ENCODE data around the gene PEPD. TPM values are rescaled to one million over a fixed set of nuclear protein-coding genes. Genes with fewer than 3 reads are reported as not detected.

The PEPD gene
- 82.6 TPM for polyA plus RNA-seq (2013, experiment 1 of 2)
- polyA plus RNA-seq (2013, experiment 2 of 2): 84.1 TPM

DNA sequence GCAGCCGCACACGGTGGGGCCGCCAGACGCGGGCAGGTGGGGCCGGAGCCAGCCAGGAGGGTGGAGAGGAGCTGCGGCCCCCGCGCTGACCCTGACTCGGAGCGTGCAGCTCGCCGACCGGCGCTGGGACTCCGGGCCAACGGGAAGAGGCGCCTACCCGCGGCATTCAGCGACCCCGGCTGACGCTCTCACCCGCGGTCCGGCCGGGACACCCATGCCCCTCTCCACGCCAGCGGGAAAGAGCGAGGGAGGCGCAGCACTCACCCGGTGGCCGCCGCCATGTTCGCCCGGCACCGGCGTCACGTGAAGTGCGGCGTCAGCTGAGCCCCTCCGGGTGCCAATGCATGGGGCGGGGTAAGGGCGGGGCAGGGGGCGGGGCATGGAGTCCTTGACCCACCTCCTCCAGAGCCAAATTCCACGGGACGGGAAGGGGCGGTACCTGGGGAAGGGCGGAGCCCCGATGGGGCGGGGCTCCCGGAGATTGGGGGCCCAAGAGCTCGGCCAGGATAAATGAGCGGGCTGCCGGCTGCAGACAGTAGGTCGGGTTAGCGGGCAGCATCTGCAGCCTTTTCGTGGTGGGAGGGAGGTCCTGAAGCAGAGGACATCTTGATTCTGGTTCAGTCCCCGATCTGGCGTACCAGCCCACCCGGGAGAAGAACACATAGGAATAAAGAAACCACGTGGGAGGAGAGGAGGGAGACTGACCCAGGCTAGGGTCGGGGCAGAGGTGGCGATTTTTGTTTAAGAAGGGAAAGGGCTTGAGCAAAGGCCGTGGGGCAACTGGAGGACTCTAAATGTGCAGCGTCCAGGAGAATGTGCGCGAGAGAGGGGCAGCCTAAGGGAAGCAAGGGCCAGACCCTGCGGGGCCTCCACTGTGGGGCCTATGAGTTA, at the start of gene PEPD:
TSS of gene PEPD (minus strand) at position 312 of the 891 bp plus-strand sequence. CDS start at position 281, 31 bp downstream.
- peaks cover 15% of the 10 kb centered on the region for H3K4me1 ChIP-seq (ENCODE audit: control insufficient read depth, insufficient read depth, low read depth, low read length)
- H2BK15ac ChIP-seq (ENCODE audit: low read depth, poor library complexity, severe bottlenecking): peak within 1 kb of the TSS; percentile 55
- peak within 1 kb of the TSS; percentile 71 for H4K91ac ChIP-seq (ENCODE audit: low read length)
- peak within 1 kb of the TSS; percentile 91 to 98 for H3K4me3 ChIP-seq (ENCODE audit: insufficient read depth in 1 of 2, low read depth in 1 of 2, low read length in 2 of 2)
- peak within 1 kb of the TSS; percentile 94 for H4K8ac ChIP-seq (ENCODE audit: low read length)
- peaks cover 10 to 18% of the 10 kb centered on the region in 2 experiments for H3K27me3 ChIP-seq (ENCODE audit: control insufficient read depth in 1 of 2, insufficient read depth in 1 of 2, low read length in 2 of 2)
- peak within 1 kb of the TSS; percentile 86 to 87 for H3K4ac ChIP-seq (ENCODE audit: low read depth in 1 of 2, low read length in 2 of 2)
- H3K18ac ChIP-seq (ENCODE audit: low read depth in 1 of 2, low read length in 2 of 2): peak within 1 kb of the TSS; percentile 94 to 97
- peaks cover 34% of the 10 kb centered on the region for H3K79me1 ChIP-seq (replicated peaks; ENCODE audit: low read length, poor library complexity, severe bottlenecking)
- no peaks in the 10 kb centered on the region for H3K36me3 ChIP-seq (ENCODE audit: control insufficient read depth in 1 of 2, insufficient read depth in 2 of 2, low read depth in 1 of 2, low read length in 2 of 2)
- H3K9me3 ChIP-seq (ENCODE audit: control insufficient read depth, low read length): no peaks in the 10 kb centered on the region
- 7% methylated on average over 58 of the region's 69 CpGs for WGBS
- peak within 1 kb of the TSS in 1 of 2 experiments; percentile 96 for H3K14ac ChIP-seq (ENCODE audit: low read length in 2 of 2)
- no peak within 1 kb of the TSS for H2BK120ac ChIP-seq (ENCODE audit: low read depth, low read length)
- peak within 1 kb of the TSS; percentile 73 for H3K4me2 ChIP-seq (ENCODE audit: low read length, poor library complexity, severe bottlenecking)
- peak within 1 kb of the TSS in 1 of 2 experiments; percentile 68 for H2BK12ac ChIP-seq (ENCODE audit: low read length in 2 of 2)
- no peak within 1 kb of the TSS for H3K27ac ChIP-seq (ENCODE audit: low read length, poor library complexity, severe bottlenecking)
- H2BK5ac ChIP-seq (ENCODE audit: low read depth, low read length, poor library complexity, severe bottlenecking): no peak within 1 kb of the TSS
- peak; percentile 87 for DNase-seq
- peak within 1 kb of the TSS; percentile 92 for H3K9ac ChIP-seq (ENCODE audit: low read length)
- peak within 1 kb of the TSS in 1 of 2 experiments; percentile 68 for H3K23ac ChIP-seq (ENCODE audit: low read length in 2 of 2)
- H2AK5ac ChIP-seq (ENCODE audit: low read length, severe bottlenecking): no peak within 1 kb of the TSS
- peak within 1 kb of the TSS; percentile 86 for H2AFZ ChIP-seq (ENCODE audit: low read depth, low read length)

DNA sequence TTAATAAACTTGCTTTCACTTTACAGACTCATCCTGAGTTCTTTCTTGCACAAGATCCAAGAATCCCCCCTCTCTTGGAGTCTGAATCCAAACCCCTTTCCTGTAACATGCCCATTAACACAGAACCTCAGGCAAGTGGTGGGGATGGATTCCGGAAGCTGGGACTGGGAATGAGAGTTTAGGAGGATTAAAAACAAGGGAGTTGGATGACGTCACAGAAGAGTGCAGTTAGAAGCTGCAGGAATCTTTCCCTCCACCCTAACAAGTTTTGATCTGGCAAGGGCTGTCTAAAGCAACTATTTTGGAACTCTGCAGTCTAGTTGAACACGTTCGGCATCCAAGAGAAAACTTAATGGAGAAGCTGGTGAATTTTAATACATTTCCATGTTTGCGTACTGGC, 48.2 kb upstream of the PEPD start:
- H3K9ac ChIP-seq (ENCODE audit: low read length): no peak overlapping the region
- no peak overlapping the region for H3K27ac ChIP-seq (ENCODE audit: low read length, poor library complexity, severe bottlenecking)
- H3K4me1 ChIP-seq (ENCODE audit: control insufficient read depth, insufficient read depth, low read depth, low read length): no peaks in the 10 kb centered on the region
- H2AK5ac ChIP-seq (ENCODE audit: low read length, severe bottlenecking): no peak overlapping the region
- peaks cover 0 to 27% of the 10 kb centered on the region in 2 experiments for H3K27me3 ChIP-seq (ENCODE audit: control insufficient read depth in 1 of 2, insufficient read depth in 1 of 2, low read length in 2 of 2)
- no peaks in the 10 kb centered on the region for H3K79me1 ChIP-seq (replicated peaks; ENCODE audit: low read length, poor library complexity, severe bottlenecking)
- H3K4me2 ChIP-seq (ENCODE audit: low read length, poor library complexity, severe bottlenecking): no peak overlapping the region
- no peak overlapping the region for H4K91ac ChIP-seq (ENCODE audit: low read length)
- H2BK12ac ChIP-seq (ENCODE audit: low read length in 2 of 2): no peak overlapping the region
- H3K23ac ChIP-seq (ENCODE audit: low read length in 2 of 2): no peak overlapping the region
- H3K36me3 ChIP-seq (ENCODE audit: control insufficient read depth in 1 of 2, insufficient read depth in 2 of 2, low read depth in 1 of 2, low read length in 2 of 2): no peaks in the 10 kb centered on the region
- no peak overlapping the region for H2AFZ ChIP-seq (ENCODE audit: low read depth, low read length)
- H3K14ac ChIP-seq (ENCODE audit: low read length in 2 of 2): no peak overlapping the region
- no peak overlapping the region for H2BK15ac ChIP-seq (ENCODE audit: low read depth, poor library complexity, severe bottlenecking)
- H3K4me3 ChIP-seq (ENCODE audit: insufficient read depth in 1 of 2, low read depth in 1 of 2, low read length in 2 of 2): no peak overlapping the region
- no peak overlapping the region for H2BK5ac ChIP-seq (ENCODE audit: low read depth, low read length, poor library complexity, severe bottlenecking)
- peaks cover 12% of the 10 kb centered on the region for H3K9me3 ChIP-seq (ENCODE audit: control insufficient read depth, low read length)
- no peak for DNase-seq
- H3K4ac ChIP-seq (ENCODE audit: low read depth in 1 of 2, low read length in 2 of 2): no peak overlapping the region
- H3K18ac ChIP-seq (ENCODE audit: low read depth in 1 of 2, low read length in 2 of 2): no peak overlapping the region
- H2BK120ac ChIP-seq (ENCODE audit: low read depth, low read length): no peak overlapping the region
- 81% methylated on average over 5 of the region's 5 CpGs for WGBS
- no peak overlapping the region for H4K8ac ChIP-seq (ENCODE audit: low read length)

DNA sequence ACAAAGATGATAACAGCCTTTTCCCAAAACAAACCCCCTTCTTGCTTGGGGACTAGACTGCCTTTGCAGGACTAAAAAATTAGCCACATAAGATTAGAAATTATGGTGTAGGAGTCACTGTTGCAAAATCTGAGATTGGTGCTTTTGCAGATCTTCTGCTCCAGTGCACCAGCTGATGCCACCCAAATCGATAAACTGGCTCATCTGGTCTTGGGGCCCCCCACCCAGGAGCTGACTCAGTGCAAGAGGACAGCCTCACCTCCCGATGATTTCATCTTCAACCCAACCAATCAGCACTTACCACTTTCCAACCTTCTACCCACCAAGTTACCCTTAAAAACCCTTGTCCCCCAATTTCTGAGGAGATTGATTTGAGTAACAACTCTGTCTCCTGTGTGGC, 47.1 kb upstream of the PEPD start:
- 83% methylated on average over 2 of the region's 2 CpGs for WGBS
- no peak overlapping the region for H3K27ac ChIP-seq (ENCODE audit: low read length, poor library complexity, severe bottlenecking)
- DNase-seq: no peak
- H3K18ac ChIP-seq (ENCODE audit: low read depth in 1 of 2, low read length in 2 of 2): no peak overlapping the region
- H3K4me1 ChIP-seq (ENCODE audit: control insufficient read depth, insufficient read depth, low read depth, low read length): no peaks in the 10 kb centered on the region
- H3K14ac ChIP-seq (ENCODE audit: low read length in 2 of 2): no peak overlapping the region
- peaks cover 0 to 29% of the 10 kb centered on the region in 2 experiments for H3K27me3 ChIP-seq (ENCODE audit: control insufficient read depth in 1 of 2, insufficient read depth in 1 of 2, low read length in 2 of 2)
- H4K8ac ChIP-seq (ENCODE audit: low read length): no peak overlapping the region
- H2AFZ ChIP-seq (ENCODE audit: low read depth, low read length): no peak overlapping the region
- peaks cover 1% of the 10 kb centered on the region for H3K9me3 ChIP-seq (ENCODE audit: control insufficient read depth, low read length)
- H4K91ac ChIP-seq (ENCODE audit: low read length): no peak overlapping the region
- H3K79me1 ChIP-seq (replicated peaks; ENCODE audit: low read length, poor library complexity, severe bottlenecking): no peaks in the 10 kb centered on the region
- H2BK120ac ChIP-seq (ENCODE audit: low read depth, low read length): no peak overlapping the region
- H2BK15ac ChIP-seq (ENCODE audit: low read depth, poor library complexity, severe bottlenecking): no peak overlapping the region
- no peak overlapping the region for H2BK5ac ChIP-seq (ENCODE audit: low read depth, low read length, poor library complexity, severe bottlenecking)
- H3K9ac ChIP-seq (ENCODE audit: low read length): no peak overlapping the region
- H3K23ac ChIP-seq (ENCODE audit: low read length in 2 of 2): no peak overlapping the region
- no peak overlapping the region for H2AK5ac ChIP-seq (ENCODE audit: low read length, severe bottlenecking)
- no peak overlapping the region for H3K4ac ChIP-seq (ENCODE audit: low read depth in 1 of 2, low read length in 2 of 2)
- H3K4me2 ChIP-seq (ENCODE audit: low read length, poor library complexity, severe bottlenecking): no peak overlapping the region
- no peak overlapping the region for H2BK12ac ChIP-seq (ENCODE audit: low read length in 2 of 2)
- no peaks in the 10 kb centered on the region for H3K36me3 ChIP-seq (ENCODE audit: control insufficient read depth in 1 of 2, insufficient read depth in 2 of 2, low read depth in 1 of 2, low read length in 2 of 2)
- no peak overlapping the region for H3K4me3 ChIP-seq (ENCODE audit: insufficient read depth in 1 of 2, low read depth in 1 of 2, low read length in 2 of 2)

DNA sequence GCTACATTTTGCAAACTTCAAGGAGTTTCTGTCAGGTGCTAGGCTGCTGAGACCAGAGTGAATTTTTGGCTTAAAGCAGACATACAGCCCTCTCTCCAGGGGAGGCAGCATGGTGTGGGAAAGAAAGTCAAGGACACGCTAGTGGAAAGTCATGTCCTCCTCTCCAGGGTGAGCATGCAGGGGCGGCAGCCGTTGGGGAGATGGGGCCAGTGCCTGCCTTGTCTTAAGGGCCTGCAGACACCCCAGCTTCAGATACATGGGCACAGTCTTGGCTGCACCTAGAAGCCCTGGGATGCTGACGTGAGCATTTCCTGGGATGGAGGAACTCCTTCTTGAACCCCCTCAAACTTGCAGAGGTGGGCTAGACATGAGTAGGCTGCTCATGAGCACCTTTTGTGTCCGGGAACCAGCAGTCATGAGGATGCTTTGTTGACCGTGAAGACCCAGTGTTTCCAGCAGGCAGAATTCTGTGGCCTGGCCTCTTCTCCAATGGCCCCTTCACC, 43.3 kb upstream of the PEPD start:
- no peak overlapping the region for H2BK12ac ChIP-seq (ENCODE audit: low read length in 2 of 2)
- no peak overlapping the region for H3K18ac ChIP-seq (ENCODE audit: low read depth in 1 of 2, low read length in 2 of 2)
- 65% methylated on average over 6 of the region's 6 CpGs for WGBS

More for the DNA sequence above, 43.3 kb upstream of the PEPD start:
- Histone ChIP-seq H3K4ac (ENCODE audit: low read depth in 1 of 2, low read length in 2 of 2) (no peak overlapping the region), H2BK120ac (ENCODE audit: low read depth, low read length) (no peak overlapping the region), H3K36me3 (ENCODE audit: control insufficient read depth in 1 of 2, insufficient read depth in 2 of 2, low read depth in 1 of 2, low read length in 2 of 2) (no peaks in the 10 kb centered on the region), H4K8ac (ENCODE audit: low read length) (no peak overlapping the region), H2AK5ac (ENCODE audit: low read length, severe bottlenecking) (no peak overlapping the region), H3K4me1 (ENCODE audit: control insufficient read depth, insufficient read depth, low read depth, low read length) (no peaks in the 10 kb centered on the region), H4K91ac (ENCODE audit: low read length) (no peak overlapping the region), H3K4me3 (ENCODE audit: insufficient read depth in 1 of 2, low read depth in 1 of 2, low read length in 2 of 2) (no peak overlapping the region), H3K23ac (ENCODE audit: low read length in 2 of 2) (no peak overlapping the region), H3K27me3 (ENCODE audit: control insufficient read depth in 1 of 2, insufficient read depth in 1 of 2, low read length in 2 of 2) (peaks cover 0 to 22% of the 10 kb centered on the region in 2 experiments), H3K14ac (ENCODE audit: low read length in 2 of 2) (no peak overlapping the region), H2BK5ac (ENCODE audit: low read depth, low read length, poor library complexity, severe bottlenecking) (no peak overlapping the region), H3K9me3 (ENCODE audit: control insufficient read depth, low read length) (no peaks in the 10 kb centered on the region), H3K4me2 (ENCODE audit: low read length, poor library complexity, severe bottlenecking) (no peak overlapping the region), H2BK15ac (ENCODE audit: low read depth, poor library complexity, severe bottlenecking) (no peak overlapping the region), H2AFZ (ENCODE audit: low read depth, low read length) (no peak overlapping the region), H3K9ac (ENCODE audit: low read length) (no peak overlapping the region), H3K27ac (ENCODE audit: low read length, poor library complexity, severe bottlenecking) (no peak overlapping the region), H3K79me1 (replicated peaks; ENCODE audit: low read length, poor library complexity, severe bottlenecking) (no peaks in the 10 kb centered on the region)
- no peak for DNase-seq

Measured in mesenchymal stem cell (in vitro differentiated cells and primary cell).